Loucy (cell line): ENCODE results near the gene CCBE1.

ENCODE experiments used
- H2AFZ ChIP-seq: fragments of 200-600 bp; sonication (generic); 2 replicates; pipeline ENCODE4 v1.6.0; 2016; ENCODE audit warnings: antibody characterized with exemption, mild to moderate bottlenecking, low read length, moderate library complexity
- H3F3A ChIP-seq: fragments of 200-600 bp; 2 replicates; pipeline ENCODE4 v1.6.0; 2016; ENCODE audit warnings: antibody characterized with exemption, low read depth, mild to moderate bottlenecking
- H3K27me3 ChIP-seq: fragments of 200-600 bp; sonication (generic); 2 replicates; pipeline ENCODE4 v1.6.1; 2014; ENCODE audit warnings: low read length, mild to moderate bottlenecking; ENCODE audit not compliant: insufficient read depth, poor library complexity, severe bottlenecking
- H3K36me3 ChIP-seq: fragments of 200-600 bp; sonication (generic); 2 replicates; pipeline ENCODE4 v1.6.1; 2016; ENCODE audit warnings: low read length; ENCODE audit not compliant: insufficient read depth
- H3K4me1 ChIP-seq: fragments of 200-600 bp; sonication (generic); 2 replicates; pipeline ENCODE4 v1.5.1; 2014; ENCODE audit warnings: low read length, mild to moderate bottlenecking; ENCODE audit not compliant: insufficient read depth, poor library complexity, severe bottlenecking
- H3K4me2 ChIP-seq: fragments of 200-600 bp; sonication (generic); 2 replicates; pipeline ENCODE4 v1.6.0; 2014; ENCODE audit warnings: antibody characterized with exemption, low read length, low read depth, mild to moderate bottlenecking; ENCODE audit not compliant: poor library complexity, severe bottlenecking
- H3K4me3 ChIP-seq: fragments of 200-600 bp; sonication (generic); 2 replicates; pipeline ENCODE4 v1.5.1; 2014; ENCODE audit warnings: low read length, mild to moderate bottlenecking, mixed read lengths; ENCODE audit not compliant: poor library complexity, severe bottlenecking
- H3K79me2 ChIP-seq: fragments of 200-600 bp; sonication (generic); 2 replicates; pipeline ENCODE4 v1.6.1; 2014; ENCODE audit warnings: low read length; ENCODE audit not compliant: insufficient read depth
- H3K9ac ChIP-seq: fragments of 200-600 bp; sonication (generic); 2 replicates; pipeline ENCODE4 v1.6.0; 2014; ENCODE audit warnings: mild to moderate bottlenecking, low read depth, low read length, moderate library complexity; ENCODE audit not compliant: poor library complexity, severe bottlenecking
- H3K9me2 ChIP-seq: fragments of 200-600 bp; sonication (generic); replicated peaks from 2 replicates; pipeline ENCODE4 v1.6.1; 2016; ENCODE audit warnings: low read depth, low read length, mixed read lengths
- H3K9me3 ChIP-seq: fragments of 200-600 bp; sonication (generic); 2 replicates; pipeline ENCODE4 v1.6.1; 2014; ENCODE audit warnings: mild to moderate bottlenecking, antibody characterized with exemption, low read length, low read depth; ENCODE audit not compliant: insufficient read depth
- H4K20me1 ChIP-seq: fragments of 200-600 bp; sonication (generic); 2 replicates; pipeline ENCODE4 v1.6.0; 2014; ENCODE audit warnings: antibody characterized with exemption, low read length, mild to moderate bottlenecking; ENCODE audit not compliant: insufficient read depth, poor library complexity, severe bottlenecking
- CTCF ChIP-seq: fragments of 200-600 bp; sonication (generic); conservative IDR thresholded peaks from 2 replicates; pipeline ENCODE4 v1.5.1; 2014; ENCODE audit warnings: mild to moderate bottlenecking, antibody characterized with exemption, low read length
- EZH2phosphoT487 ChIP-seq: fragments of 200-600 bp; IDR thresholded peaks from 2 replicates; pipeline ENCODE4 v1.6.1; 2018; ENCODE audit warnings: antibody characterized with exemption, mild to moderate bottlenecking, moderate library complexity, borderline replicate concordance

The CCBE1 gene

GRCh38 chr18:59656373-59656887, 40.8 kb downstream of the CCBE1 start:
- H3K36me3 ChIP-seq = no peaks in the 10 kb centered on the region
- H3K79me2 ChIP-seq = no peaks in the 10 kb centered on the region
- no peak overlapping the region for H3K4me3 ChIP-seq
- H3F3A ChIP-seq = no peaks in the 10 kb centered on the region
- no peak overlapping the region for H3K9ac ChIP-seq
- no peaks in the 10 kb centered on the region for H4K20me1 ChIP-seq
- H3K4me2 ChIP-seq = no peak overlapping the region
- H3K27me3 ChIP-seq = no peaks in the 10 kb centered on the region
- TF ChIP-seq CTCF (no peak), EZH2phosphoT487 (no peak)
- no peaks in the 10 kb centered on the region for H3K9me2 ChIP-seq
- no peaks in the 10 kb centered on the region for H3K4me1 ChIP-seq
- H3K9me3 ChIP-seq = no peaks in the 10 kb centered on the region
- H2AFZ ChIP-seq = no peak overlapping the region

- Histone ChIP-seq H3K27me3 (no peaks in the 10 kb centered on the region), H3F3A (no peaks in the 10 kb centered on the region), H3K4me1 (no peaks in the 10 kb centered on the region), H3K4me3 (no peak overlapping the region), H4K20me1 (no peaks in the 10 kb centered on the region), H3K36me3 (no peaks in the 10 kb centered on the region), H3K9me3 (no peaks in the 10 kb centered on the region), H3K9me2 (no peaks in the 10 kb centered on the region), H3K4me2 (no peak overlapping the region), H3K9ac (no peak overlapping the region), H3K79me2 (no peaks in the 10 kb centered on the region), H2AFZ (peak overlapping the region; percentile 11; the same call in 1 of the 2 replicates)
- TF ChIP-seq EZH2phosphoT487 (no peak), CTCF (no peak)
Measured at GRCh38 chr18:59655676-59656075, 41.5 kb downstream of the CCBE1 start.

GRCh38 chr18:59651071-59651470, 46.2 kb downstream of the CCBE1 start:
- TF ChIP-seq CTCF (no peak), EZH2phosphoT487 (no peak)
- no peak overlapping the region for H3K9ac ChIP-seq
- no peaks in the 10 kb centered on the region for H3K27me3 ChIP-seq
- no peaks in the 10 kb centered on the region for H3F3A ChIP-seq
- no peak overlapping the region for H3K4me2 ChIP-seq
- H3K4me3 ChIP-seq = no peak overlapping the region
- no peaks in the 10 kb centered on the region for H3K79me2 ChIP-seq
- H3K4me1 ChIP-seq = no peaks in the 10 kb centered on the region
- H3K36me3 ChIP-seq = no peaks in the 10 kb centered on the region
- no peaks in the 10 kb centered on the region for H4K20me1 ChIP-seq
- no peak overlapping the region for H2AFZ ChIP-seq
- H3K9me3 ChIP-seq = no peaks in the 10 kb centered on the region
- no peaks in the 10 kb centered on the region for H3K9me2 ChIP-seq
